Measurements from ENCODE around the gene GCSH.
"Not testable (repeated sequence)": the region's sequence is repeated elsewhere in the genome, so short reads cannot be mapped to it uniquely, and the experiment has no call there.

GCSH gene

GRCh38 chr16:81117436-81117835 lies 21.2 kb upstream of the GCSH start:
- Mint-ChIP-seq H3K27me3 (ENCODE audit: low read depth) (no peaks in the 10 kb centered on the region), H3K27ac (no peak overlapping the region), H3K4me3 (no peak overlapping the region), H3K9me3 (no peaks in the 10 kb centered on the region), H3K36me3 (ENCODE audit: low read depth) (no peaks in the 10 kb centered on the region), H3K4me1 (ENCODE audit: low read depth) (no peaks in the 10 kb centered on the region)

GRCh38 chr16:81116285-81116684 lies 20.1 kb upstream of the GCSH start:
- H3K4me3 Mint-ChIP-seq, result no peak overlapping the region

GRCh38 chr16:81112453-81112852 lies 16.3 kb upstream of the GCSH start:
- no peaks in the 10 kb centered on the region for H3K4me1 Mint-ChIP-seq (ENCODE audit: low read depth)
- H3K27ac Mint-ChIP-seq, result no peak overlapping the region
- no peaks in the 10 kb centered on the region for H3K9me3 Mint-ChIP-seq
- no peak overlapping the region for H3K4me3 Mint-ChIP-seq
- no peaks in the 10 kb centered on the region for H3K27me3 Mint-ChIP-seq (ENCODE audit: low read depth)
- H3K36me3 Mint-ChIP-seq (ENCODE audit: low read depth), result no peaks in the 10 kb centered on the region

More at GRCh38 chr16:81116285-81116684, 20.1 kb upstream of the GCSH start:
- no peaks in the 10 kb centered on the region for H3K9me3 Mint-ChIP-seq
- no peaks in the 10 kb centered on the region for H3K36me3 Mint-ChIP-seq (ENCODE audit: low read depth)
- no peak overlapping the region for H3K27ac Mint-ChIP-seq
- H3K27me3 Mint-ChIP-seq (ENCODE audit: low read depth), result no peaks in the 10 kb centered on the region
- no peaks in the 10 kb centered on the region for H3K4me1 Mint-ChIP-seq (ENCODE audit: low read depth)

- not testable (repeated sequence) for H3K27ac Mint-ChIP-seq; H3K4me1 Mint-ChIP-seq (ENCODE audit: low read depth); H3K36me3 Mint-ChIP-seq (ENCODE audit: low read depth); H3K27me3 Mint-ChIP-seq (ENCODE audit: low read depth); H3K4me3 Mint-ChIP-seq; H3K9me3 Mint-ChIP-seq
These were observed 13.1 kb upstream of the GCSH start for GRCh38 chr16:81109274-81109673.

- H3K36me3 Mint-ChIP-seq (ENCODE audit: low read depth), result no peaks in the 10 kb centered on the region
- no peak overlapping the region for H3K27ac Mint-ChIP-seq
- H3K4me3 Mint-ChIP-seq, result no peak overlapping the region
- no peaks in the 10 kb centered on the region for H3K4me1 Mint-ChIP-seq (ENCODE audit: low read depth)
- H3K27me3 Mint-ChIP-seq (ENCODE audit: low read depth), result no peaks in the 10 kb centered on the region
- H3K9me3 Mint-ChIP-seq, result no peaks in the 10 kb centered on the region
These were observed 11.3 kb upstream of the GCSH start for GRCh38 chr16:81107511-81107910.

GRCh38 chr16:81106826-81107503 lies 10.8 kb upstream of the GCSH start:
- Mint-ChIP-seq H3K9me3 (no peaks in the 10 kb centered on the region), H3K27ac (no peak overlapping the region), H3K27me3 (ENCODE audit: low read depth) (no peaks in the 10 kb centered on the region), H3K4me3 (no peak overlapping the region), H3K36me3 (ENCODE audit: low read depth) (no peaks in the 10 kb centered on the region), H3K4me1 (ENCODE audit: low read depth) (no peaks in the 10 kb centered on the region)

GRCh38 chr16:81105946-81106345 lies 9.8 kb upstream of the GCSH start:
- Mint-ChIP-seq H3K4me3 (no peak overlapping the region), H3K36me3 (ENCODE audit: low read depth) (no peaks in the 10 kb centered on the region), H3K4me1 (ENCODE audit: low read depth) (no peaks in the 10 kb centered on the region), H3K27me3 (ENCODE audit: low read depth) (no peaks in the 10 kb centered on the region), H3K27ac (no peak overlapping the region), H3K9me3 (no peaks in the 10 kb centered on the region)

- Mint-ChIP-seq H3K4me3 (no peak overlapping the region), H3K27ac (no peak overlapping the region), H3K4me1 (ENCODE audit: low read depth) (no peaks in the 10 kb centered on the region), H3K27me3 (ENCODE audit: low read depth) (no peaks in the 10 kb centered on the region), H3K36me3 (ENCODE audit: low read depth) (no peaks in the 10 kb centered on the region), H3K9me3 (no peaks in the 10 kb centered on the region)
These were observed 5.5 kb upstream of the GCSH start for GRCh38 chr16:81101702-81102101.

- no peak overlapping the region for H3K4me3 Mint-ChIP-seq
- H3K9me3 Mint-ChIP-seq, result no peaks in the 10 kb centered on the region
- H3K36me3 Mint-ChIP-seq (ENCODE audit: low read depth), result no peaks in the 10 kb centered on the region
- no peak overlapping the region for H3K27ac Mint-ChIP-seq
- H3K27me3 Mint-ChIP-seq (ENCODE audit: low read depth), result no peaks in the 10 kb centered on the region
- peaks cover 5% of the 10 kb centered on the region for H3K4me1 Mint-ChIP-seq (ENCODE audit: low read depth)
These were observed 3.8 kb upstream of the GCSH start for GRCh38 chr16:81099958-81100357.

GRCh38 chr16:81097230-81097629 lies 1.0 kb upstream of the GCSH start:
- no peak overlapping the region for H3K27ac Mint-ChIP-seq
- H3K36me3 Mint-ChIP-seq (ENCODE audit: low read depth), result no peaks in the 10 kb centered on the region
- H3K27me3 Mint-ChIP-seq (ENCODE audit: low read depth), result no peaks in the 10 kb centered on the region
- no peak overlapping the region for H3K4me3 Mint-ChIP-seq
- H3K9me3 Mint-ChIP-seq, result no peaks in the 10 kb centered on the region
- peaks cover 6% of the 10 kb centered on the region for H3K4me1 Mint-ChIP-seq (ENCODE audit: low read depth)

- peaks cover 6% of the 10 kb centered on the region for H3K4me1 Mint-ChIP-seq (ENCODE audit: low read depth)
- peak overlapping the region; percentile 11 for H3K27ac Mint-ChIP-seq
- no peaks in the 10 kb centered on the region for H3K9me3 Mint-ChIP-seq
- peak overlapping the region; percentile 45 for H3K4me3 Mint-ChIP-seq
- H3K27me3 Mint-ChIP-seq (ENCODE audit: low read depth), result no peaks in the 10 kb centered on the region
- no peaks in the 10 kb centered on the region for H3K36me3 Mint-ChIP-seq (ENCODE audit: low read depth)
These were observed 567 bp upstream of the GCSH start for GRCh38 chr16:81096715-81097208.

GRCh38 chr16:81095653-81095952 lies 592 bp downstream of the GCSH start:
- Mint-ChIP-seq H3K27ac (no peak overlapping the region), H3K36me3 (ENCODE audit: low read depth) (no peaks in the 10 kb centered on the region), H3K4me1 (ENCODE audit: low read depth) (peaks cover 6% of the 10 kb centered on the region), H3K4me3 (peak overlapping the region; percentile 74), H3K27me3 (ENCODE audit: low read depth) (no peaks in the 10 kb centered on the region), H3K9me3 (no peaks in the 10 kb centered on the region)

GRCh38 chr16:81094771-81095251 lies 1.4 kb downstream of the GCSH start:
- Mint-ChIP-seq H3K9me3 (no peaks in the 10 kb centered on the region), H3K4me3 (peak overlapping the region; percentile 74), H3K36me3 (ENCODE audit: low read depth) (no peaks in the 10 kb centered on the region), H3K27ac (no peak overlapping the region), H3K4me1 (ENCODE audit: low read depth) (peaks cover 6% of the 10 kb centered on the region), H3K27me3 (ENCODE audit: low read depth) (no peaks in the 10 kb centered on the region)

GRCh38 chr16:81088836-81089235 lies 7.4 kb downstream of the GCSH start:
- Mint-ChIP-seq H3K27ac (no peak overlapping the region), H3K9me3 (no peaks in the 10 kb centered on the region), H3K27me3 (ENCODE audit: low read depth) (no peaks in the 10 kb centered on the region), H3K4me1 (ENCODE audit: low read depth) (no peaks in the 10 kb centered on the region), H3K36me3 (ENCODE audit: low read depth) (no peaks in the 10 kb centered on the region), H3K4me3 (no peak overlapping the region)

- no peak overlapping the region for H3K27ac Mint-ChIP-seq
- no peaks in the 10 kb centered on the region for H3K9me3 Mint-ChIP-seq
- H3K4me3 Mint-ChIP-seq, result no peak overlapping the region
- no peaks in the 10 kb centered on the region for H3K36me3 Mint-ChIP-seq (ENCODE audit: low read depth)
- H3K27me3 Mint-ChIP-seq (ENCODE audit: low read depth), result no peaks in the 10 kb centered on the region
- H3K4me1 Mint-ChIP-seq (ENCODE audit: low read depth), result peaks cover 3% of the 10 kb centered on the region
These were observed 15.2 kb downstream of the GCSH start for GRCh38 chr16:81081014-81081413.

- H3K27ac Mint-ChIP-seq, result no peak overlapping the region
- H3K4me1 Mint-ChIP-seq (ENCODE audit: low read depth), result peaks cover 4% of the 10 kb centered on the region
- no peak overlapping the region for H3K4me3 Mint-ChIP-seq
These were observed 16.0 kb downstream of the GCSH start for GRCh38 chr16:81080233-81080632.

More at GRCh38 chr16:81080233-81080632, 16.0 kb downstream of the GCSH start:
- no peaks in the 10 kb centered on the region for H3K27me3 Mint-ChIP-seq (ENCODE audit: low read depth)
- no peaks in the 10 kb centered on the region for H3K36me3 Mint-ChIP-seq (ENCODE audit: low read depth)
- H3K9me3 Mint-ChIP-seq, result no peaks in the 10 kb centered on the region

All from T-helper 1 cell treated with Interleukin-12 subunit alpha and Interleukin-12 subunit beta and Interleukin-4 antibody, amounts not matched to agents 30 μg/mL and 1 μg/mL, for 36 hours (primary cell).